ENCODE measurements around the gene ADGRG1. TPM values are rescaled to one million over a fixed set of nuclear protein-coding genes. Genes with fewer than 3 reads are reported as not detected.

ADGRG1 gene
- total RNA-seq, 1 experiment from 2014 or later: 13.1 TPM

GRCh38 chr16:57667048-57667525 is 38.7 kb downstream of the ADGRG1 start:
- Histone ChIP-seq H3K4me1 (ENCODE audit: control insufficient read depth, insufficient read depth, low read length) (no peaks in the 10 kb centered on the region), H3K36me3 (ENCODE audit: control insufficient read depth, insufficient read depth, low read length) (no peaks in the 10 kb centered on the region), H3K27ac (ENCODE audit: low read length) (no peak overlapping the region), H3K27me3 (ENCODE audit: control insufficient read depth, insufficient read depth, low read length) (no peaks in the 10 kb centered on the region), H3K4me3 (ENCODE audit: low read depth in 2 of 2, low read length in 2 of 2) (no peak overlapping the region), H3K9me3 (ENCODE audit: control insufficient read depth, insufficient read depth, low read depth, low read length) (no peaks in the 10 kb centered on the region)
- intact Hi-C loops (cut with micrococcal nuclease; ENCODE audit: unreplicated experiment): no loop called here
- no TSS peak for BruUV-seq (replicated peaks)
- in situ Hi-C loops (cut with HindIII; ENCODE audit: low pct_unique_long_range_greater_than_20kb, low sequenced_read_pairs): no loop called here
- ATAC-seq: no peak
- ChIA-PET CTCF (no interaction called here), POLR2A (no interaction called here)
- no peak for DNase-seq (ENCODE audit: low read depth, low spot score)
- no peak for TF ChIP-seq TCF7L2 (IDR thresholded peaks at IDR 0.05; ENCODE audit: low read depth, low read length)
- TF ChIP-seq, protein P1, sequence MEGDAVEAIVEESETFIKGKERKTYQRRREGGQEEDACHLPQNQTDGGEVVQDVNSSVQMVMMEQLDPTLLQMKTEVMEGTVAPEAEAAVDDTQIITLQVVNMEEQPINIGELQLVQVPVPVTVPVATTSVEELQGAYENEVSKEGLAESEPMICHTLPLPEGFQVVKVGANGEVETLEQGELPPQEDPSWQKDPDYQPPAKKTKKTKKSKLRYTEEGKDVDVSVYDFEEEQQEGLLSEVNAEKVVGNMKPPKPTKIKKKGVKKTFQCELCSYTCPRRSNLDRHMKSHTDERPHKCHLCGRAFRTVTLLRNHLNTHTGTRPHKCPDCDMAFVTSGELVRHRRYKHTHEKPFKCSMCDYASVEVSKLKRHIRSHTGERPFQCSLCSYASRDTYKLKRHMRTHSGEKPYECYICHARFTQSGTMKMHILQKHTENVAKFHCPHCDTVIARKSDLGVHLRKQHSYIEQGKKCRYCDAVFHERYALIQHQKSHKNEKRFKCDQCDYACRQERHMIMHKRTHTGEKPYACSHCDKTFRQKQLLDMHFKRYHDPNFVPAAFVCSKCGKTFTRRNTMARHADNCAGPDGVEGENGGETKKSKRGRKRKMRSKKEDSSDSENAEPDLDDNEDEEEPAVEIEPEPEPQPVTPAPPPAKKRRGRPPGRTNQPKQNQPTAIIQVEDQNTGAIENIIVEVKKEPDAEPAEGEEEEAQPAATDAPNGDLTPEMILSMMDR (IDR thresholded peaks at IDR 0.05): no peak
- no peak for TF ChIP-seq SIN3A (IDR thresholded peaks at IDR 0.05; ENCODE audit: borderline replicate concordance, insufficient read depth, low read depth, low read length)
- TF ChIP-seq, protein P2, sequence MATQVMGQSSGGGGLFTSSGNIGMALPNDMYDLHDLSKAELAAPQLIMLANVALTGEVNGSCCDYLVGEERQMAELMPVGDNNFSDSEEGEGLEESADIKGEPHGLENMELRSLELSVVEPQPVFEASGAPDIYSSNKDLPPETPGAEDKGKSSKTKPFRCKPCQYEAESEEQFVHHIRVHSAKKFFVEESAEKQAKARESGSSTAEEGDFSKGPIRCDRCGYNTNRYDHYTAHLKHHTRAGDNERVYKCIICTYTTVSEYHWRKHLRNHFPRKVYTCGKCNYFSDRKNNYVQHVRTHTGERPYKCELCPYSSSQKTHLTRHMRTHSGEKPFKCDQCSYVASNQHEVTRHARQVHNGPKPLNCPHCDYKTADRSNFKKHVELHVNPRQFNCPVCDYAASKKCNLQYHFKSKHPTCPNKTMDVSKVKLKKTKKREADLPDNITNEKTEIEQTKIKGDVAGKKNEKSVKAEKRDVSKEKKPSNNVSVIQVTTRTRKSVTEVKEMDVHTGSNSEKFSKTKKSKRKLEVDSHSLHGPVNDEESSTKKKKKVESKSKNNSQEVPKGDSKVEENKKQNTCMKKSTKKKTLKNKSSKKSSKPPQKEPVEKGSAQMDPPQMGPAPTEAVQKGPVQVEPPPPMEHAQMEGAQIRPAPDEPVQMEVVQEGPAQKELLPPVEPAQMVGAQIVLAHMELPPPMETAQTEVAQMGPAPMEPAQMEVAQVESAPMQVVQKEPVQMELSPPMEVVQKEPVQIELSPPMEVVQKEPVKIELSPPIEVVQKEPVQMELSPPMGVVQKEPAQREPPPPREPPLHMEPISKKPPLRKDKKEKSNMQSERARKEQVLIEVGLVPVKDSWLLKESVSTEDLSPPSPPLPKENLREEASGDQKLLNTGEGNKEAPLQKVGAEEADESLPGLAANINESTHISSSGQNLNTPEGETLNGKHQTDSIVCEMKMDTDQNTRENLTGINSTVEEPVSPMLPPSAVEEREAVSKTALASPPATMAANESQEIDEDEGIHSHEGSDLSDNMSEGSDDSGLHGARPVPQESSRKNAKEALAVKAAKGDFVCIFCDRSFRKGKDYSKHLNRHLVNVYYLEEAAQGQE (IDR thresholded peaks at IDR 0.05; ENCODE audit: insufficient read depth in 1 of 2, low read depth in 2 of 2, low read length in 1 of 2): no peak
- TF ChIP-seq POLR2AphosphoS5 (IDR thresholded peaks at IDR 0.05; ENCODE audit: low read depth, low read length): no peak

DNA sequence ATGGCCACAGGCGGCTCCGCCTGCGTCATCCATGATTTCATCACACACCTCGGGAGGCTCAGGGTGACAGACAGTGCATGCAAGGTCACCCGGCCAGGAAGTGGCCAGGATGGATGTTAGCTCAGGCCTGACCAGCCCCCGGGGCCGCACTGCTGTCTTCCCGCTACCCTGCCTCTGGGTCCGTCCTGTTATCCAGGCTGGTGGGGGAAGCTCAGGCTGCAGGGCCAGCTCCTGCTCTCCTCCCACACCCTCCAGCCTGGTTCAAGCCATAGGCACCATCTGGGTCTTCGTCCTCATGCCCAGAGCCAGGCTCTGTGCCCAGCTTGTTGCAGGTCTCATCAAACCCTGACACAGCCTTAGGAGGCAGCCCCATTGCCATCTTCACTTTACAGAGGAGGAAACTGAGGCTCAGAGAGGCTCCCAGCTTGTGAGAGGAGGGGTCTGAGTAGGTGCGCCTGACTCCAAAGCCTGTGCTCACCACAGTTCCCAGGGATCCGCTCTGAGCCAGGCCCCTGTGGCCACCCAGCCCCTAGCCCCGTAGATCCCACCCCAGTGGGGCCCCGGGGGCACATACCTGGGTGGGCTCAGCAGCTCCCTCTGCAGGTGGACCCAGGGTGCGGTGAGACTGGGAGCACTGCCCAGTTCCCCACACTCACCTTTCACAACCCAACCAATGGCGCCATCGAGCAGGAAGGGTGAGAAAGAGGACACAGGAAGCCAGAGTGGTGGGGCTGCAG is 39.3 kb downstream of the ADGRG1 start:
- ChIA-PET POLR2A (no interaction called here), CTCF (no interaction called here)
- Histone ChIP-seq H3K4me3 (ENCODE audit: low read depth in 2 of 2, low read length in 2 of 2) (no peak overlapping the region), H3K9me3 (ENCODE audit: control insufficient read depth, insufficient read depth, low read depth, low read length) (no peaks in the 10 kb centered on the region), H3K27me3 (ENCODE audit: control insufficient read depth, insufficient read depth, low read length) (no peaks in the 10 kb centered on the region), H3K36me3 (ENCODE audit: control insufficient read depth, insufficient read depth, low read length) (no peaks in the 10 kb centered on the region), H3K27ac (ENCODE audit: low read length) (no peak overlapping the region), H3K4me1 (ENCODE audit: control insufficient read depth, insufficient read depth, low read length) (no peaks in the 10 kb centered on the region)
- no TSS peak for BruUV-seq (replicated peaks)
- TF ChIP-seq, protein P1 (IDR thresholded peaks at IDR 0.05): no peak; the same call in 1 of the 2 replicates
- TF ChIP-seq, protein P2 (IDR thresholded peaks at IDR 0.05; ENCODE audit: insufficient read depth in 1 of 2, low read depth in 2 of 2, low read length in 1 of 2): no peak
- TF ChIP-seq TCF7L2 (IDR thresholded peaks at IDR 0.05; ENCODE audit: low read depth, low read length) (no peak), SIN3A (IDR thresholded peaks at IDR 0.05; ENCODE audit: borderline replicate concordance, insufficient read depth, low read depth, low read length) (no peak), POLR2AphosphoS5 (IDR thresholded peaks at IDR 0.05; ENCODE audit: low read depth, low read length) (no peak)
- DNase-seq (ENCODE audit: low read depth, low spot score): no peak
- in situ Hi-C loops (cut with HindIII; ENCODE audit: low pct_unique_long_range_greater_than_20kb, low sequenced_read_pairs): no loop called here
- intact Hi-C loops (cut with micrococcal nuclease; ENCODE audit: unreplicated experiment): no loop called here
- ATAC-seq: no peak
